ENCODE results near the gene AATF. TPM values are rescaled to one million over a fixed set of nuclear protein-coding genes. Genes with fewer than 3 reads are reported as not detected.

AATF gene
- total RNA-seq, 1 donor from 2014 or later = 53.5 TPM

GRCh38 chr17:37025238-37025637 lies 76.5 kb downstream of the AATF start:
- H3K4me3 Mint-ChIP-seq (ENCODE audit: low read depth) = no peak overlapping the region
- H3K36me3 Mint-ChIP-seq (ENCODE audit: insufficient read depth) = peaks cover 4% of the 10 kb centered on the region
- TF ChIP-seq, protein P1, sequence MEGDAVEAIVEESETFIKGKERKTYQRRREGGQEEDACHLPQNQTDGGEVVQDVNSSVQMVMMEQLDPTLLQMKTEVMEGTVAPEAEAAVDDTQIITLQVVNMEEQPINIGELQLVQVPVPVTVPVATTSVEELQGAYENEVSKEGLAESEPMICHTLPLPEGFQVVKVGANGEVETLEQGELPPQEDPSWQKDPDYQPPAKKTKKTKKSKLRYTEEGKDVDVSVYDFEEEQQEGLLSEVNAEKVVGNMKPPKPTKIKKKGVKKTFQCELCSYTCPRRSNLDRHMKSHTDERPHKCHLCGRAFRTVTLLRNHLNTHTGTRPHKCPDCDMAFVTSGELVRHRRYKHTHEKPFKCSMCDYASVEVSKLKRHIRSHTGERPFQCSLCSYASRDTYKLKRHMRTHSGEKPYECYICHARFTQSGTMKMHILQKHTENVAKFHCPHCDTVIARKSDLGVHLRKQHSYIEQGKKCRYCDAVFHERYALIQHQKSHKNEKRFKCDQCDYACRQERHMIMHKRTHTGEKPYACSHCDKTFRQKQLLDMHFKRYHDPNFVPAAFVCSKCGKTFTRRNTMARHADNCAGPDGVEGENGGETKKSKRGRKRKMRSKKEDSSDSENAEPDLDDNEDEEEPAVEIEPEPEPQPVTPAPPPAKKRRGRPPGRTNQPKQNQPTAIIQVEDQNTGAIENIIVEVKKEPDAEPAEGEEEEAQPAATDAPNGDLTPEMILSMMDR (IDR thresholded peaks at IDR 0.05; ENCODE audit: unreplicated experiment) = no peak
- H3K27me3 Mint-ChIP-seq = no peaks in the 10 kb centered on the region
- DNase-seq (ENCODE audit: low spot score, unreplicated experiment) = no peak
- peaks cover 6% of the 10 kb centered on the region for H3K4me1 Mint-ChIP-seq (ENCODE audit: low read depth)
- H3K9me3 Mint-ChIP-seq (ENCODE audit: low read depth) = no peaks in the 10 kb centered on the region
- H3K27ac Mint-ChIP-seq = no peak overlapping the region

GRCh38 chr17:37025847-37026530 lies 77.2 kb downstream of the AATF start:
- H3K27me3 Mint-ChIP-seq = no peaks in the 10 kb centered on the region
- peaks cover 6% of the 10 kb centered on the region for H3K4me1 Mint-ChIP-seq (ENCODE audit: low read depth)
- no peak overlapping the region for H3K27ac Mint-ChIP-seq
- no peak for DNase-seq (ENCODE audit: low spot score, unreplicated experiment)
- H3K4me3 Mint-ChIP-seq (ENCODE audit: low read depth) = no peak overlapping the region
- TF ChIP-seq, protein P1 (IDR thresholded peaks at IDR 0.05; ENCODE audit: unreplicated experiment) = no peak
- H3K9me3 Mint-ChIP-seq (ENCODE audit: low read depth) = no peaks in the 10 kb centered on the region
- peaks cover 4% of the 10 kb centered on the region for H3K36me3 Mint-ChIP-seq (ENCODE audit: insufficient read depth)

- TF ChIP-seq, protein P1 (IDR thresholded peaks at IDR 0.05; ENCODE audit: unreplicated experiment) = no peak
- Mint-ChIP-seq H3K36me3 (ENCODE audit: insufficient read depth) (peaks cover 5% of the 10 kb centered on the region), H3K4me3 (ENCODE audit: low read depth) (no peak overlapping the region), H3K27ac (no peak overlapping the region), H3K27me3 (no peaks in the 10 kb centered on the region), H3K4me1 (ENCODE audit: low read depth) (peaks cover 8% of the 10 kb centered on the region), H3K9me3 (ENCODE audit: low read depth) (no peaks in the 10 kb centered on the region)
- no peak for DNase-seq (ENCODE audit: low spot score, unreplicated experiment)
Measured at GRCh38 chr17:37026531-37026869, 77.7 kb downstream of the AATF start.

DNA sequence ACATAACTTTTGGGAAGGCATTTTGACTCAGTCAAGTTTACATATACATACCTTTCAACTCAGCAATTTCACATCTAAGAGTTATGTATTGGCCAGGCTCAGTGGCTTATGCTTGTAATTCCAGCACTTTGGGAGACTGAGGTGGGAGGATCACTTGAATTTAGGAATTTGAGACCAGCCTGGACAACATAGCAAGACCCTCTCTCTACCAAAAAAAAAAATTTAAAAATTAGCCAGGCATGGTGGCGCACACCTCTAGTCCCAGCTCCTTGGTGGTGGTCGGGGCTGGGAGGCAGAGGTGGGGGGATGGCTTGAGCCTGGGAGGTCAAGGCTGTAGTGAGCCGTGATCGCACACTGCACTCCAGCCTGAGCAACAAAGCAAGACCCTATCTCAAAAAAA lies 79.3 kb downstream of the AATF start:
- Mint-ChIP-seq H3K4me1 (ENCODE audit: low read depth) (peaks cover 12% of the 10 kb centered on the region), H3K9me3 (ENCODE audit: low read depth) (no peaks in the 10 kb centered on the region), H3K27ac (no peak overlapping the region), H3K4me3 (ENCODE audit: low read depth) (no peak overlapping the region), H3K27me3 (no peaks in the 10 kb centered on the region), H3K36me3 (ENCODE audit: insufficient read depth) (peaks cover 13% of the 10 kb centered on the region)
- TF ChIP-seq, protein P1 (IDR thresholded peaks at IDR 0.05; ENCODE audit: unreplicated experiment) = no peak
- no peak for DNase-seq (ENCODE audit: low spot score, unreplicated experiment)

DNA sequence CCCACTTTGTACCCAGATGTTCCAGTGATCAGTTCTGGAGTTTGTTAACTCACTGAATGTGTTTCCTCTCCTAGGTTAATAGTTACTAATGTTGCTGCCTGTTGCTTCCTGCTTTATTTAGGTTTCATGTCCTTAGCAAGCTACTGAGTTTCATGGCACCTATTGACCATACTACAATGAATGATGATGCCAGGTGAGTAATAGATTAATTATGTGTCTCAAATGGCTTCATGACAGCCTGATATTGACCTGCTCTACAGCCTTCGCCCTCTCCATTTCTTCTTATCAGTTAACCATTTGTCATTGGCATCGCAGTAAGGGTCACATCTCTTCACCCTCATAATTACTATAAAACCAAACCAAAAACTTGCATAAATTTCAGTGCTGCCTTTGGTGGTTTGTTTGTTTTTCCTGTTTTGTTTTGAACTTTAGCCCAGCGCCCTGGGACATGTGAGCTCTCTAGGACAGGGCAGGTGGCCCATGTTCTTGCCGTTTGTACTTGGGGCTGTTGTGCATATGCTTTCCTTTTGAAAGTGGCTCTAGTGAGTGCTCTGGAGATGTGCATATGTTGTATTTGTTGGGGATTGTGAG lies 82.8 kb downstream of the AATF start:
- TF ChIP-seq, protein P1 (IDR thresholded peaks at IDR 0.05; ENCODE audit: unreplicated experiment) = no peak
- Mint-ChIP-seq H3K4me1 (ENCODE audit: low read depth) (peaks cover 6% of the 10 kb centered on the region), H3K27me3 (no peaks in the 10 kb centered on the region), H3K36me3 (ENCODE audit: insufficient read depth) (peaks cover 22% of the 10 kb centered on the region), H3K4me3 (ENCODE audit: low read depth) (no peak overlapping the region), H3K9me3 (ENCODE audit: low read depth) (no peaks in the 10 kb centered on the region), H3K27ac (no peak overlapping the region)
- no peak for DNase-seq (ENCODE audit: low spot score, unreplicated experiment)
